ENCODE results near the gene GLT1D1.

GLT1D1 gene

GRCh38 chr12:128856791-128857078 lies 3.5 kb downstream of the GLT1D1 start:
- TF ChIP-seq TAF1 (IDR thresholded peaks at IDR 0.05; ENCODE audit: borderline replicate concordance, insufficient read depth, low read length) (no peak), FOXP2 (optimal IDR thresholded peaks at IDR 0.05; ENCODE audit: borderline replicate concordance, extremely low read depth, extremely low read length, insufficient read depth) (no peak), POLR2AphosphoS5 (IDR thresholded peaks at IDR 0.05; ENCODE audit: low read depth, low read length) (no peak), SIN3A (IDR thresholded peaks at IDR 0.05; ENCODE audit: borderline replicate concordance, insufficient read depth, low read length) (no peak), REST (IDR thresholded peaks at IDR 0.05; ENCODE audit: insufficient read depth in 1 of 2, low read depth in 2 of 2, low read length in 2 of 2) (no peak)

GRCh38 chr12:128857133-128857763 lies 4.0 kb downstream of the GLT1D1 start:
- no peak for TF ChIP-seq POLR2AphosphoS5 (IDR thresholded peaks at IDR 0.05; ENCODE audit: low read depth, low read length)
- TF ChIP-seq REST (IDR thresholded peaks at IDR 0.05; ENCODE audit: insufficient read depth in 1 of 2, low read depth in 2 of 2, low read length in 2 of 2), result no peak
- TF ChIP-seq FOXP2 (optimal IDR thresholded peaks at IDR 0.05; ENCODE audit: borderline replicate concordance, extremely low read depth, extremely low read length, insufficient read depth), result no peak
- TF ChIP-seq SIN3A (IDR thresholded peaks at IDR 0.05; ENCODE audit: borderline replicate concordance, insufficient read depth, low read length), result no peak
- no peak for TF ChIP-seq TAF1 (IDR thresholded peaks at IDR 0.05; ENCODE audit: borderline replicate concordance, insufficient read depth, low read length)

DNA sequence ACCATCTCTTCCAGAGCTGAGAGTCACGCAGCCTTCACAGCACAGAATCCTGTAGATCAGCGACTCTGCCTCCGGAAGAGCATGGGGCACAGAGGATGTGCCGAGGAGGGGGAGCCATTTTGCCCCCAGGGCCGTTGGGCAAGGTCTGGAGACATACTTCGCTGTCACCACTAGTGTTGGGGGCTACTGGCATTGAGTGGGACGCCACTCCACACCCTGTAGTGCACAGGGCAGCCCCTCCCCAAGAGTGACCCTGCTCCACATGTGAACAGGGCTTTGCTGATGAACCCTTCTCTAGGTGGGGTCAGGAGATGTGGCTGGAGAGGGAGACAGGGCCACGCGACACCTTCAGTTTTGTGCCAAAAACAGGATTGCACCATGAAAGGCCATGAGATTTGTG lies 6.0 kb downstream of the GLT1D1 start:
- TF ChIP-seq SIN3A (IDR thresholded peaks at IDR 0.05; ENCODE audit: borderline replicate concordance, insufficient read depth, low read length), result no peak
- TF ChIP-seq POLR2AphosphoS5 (IDR thresholded peaks at IDR 0.05; ENCODE audit: low read depth, low read length), result no peak
- no peak for TF ChIP-seq FOXP2 (optimal IDR thresholded peaks at IDR 0.05; ENCODE audit: borderline replicate concordance, extremely low read depth, extremely low read length, insufficient read depth)
- TF ChIP-seq REST (IDR thresholded peaks at IDR 0.05; ENCODE audit: insufficient read depth in 1 of 2, low read depth in 2 of 2, low read length in 2 of 2), result no peak
- no peak for TF ChIP-seq TAF1 (IDR thresholded peaks at IDR 0.05; ENCODE audit: borderline replicate concordance, insufficient read depth, low read length)

- TF ChIP-seq REST (IDR thresholded peaks at IDR 0.05; ENCODE audit: insufficient read depth in 1 of 2, low read depth in 2 of 2, low read length in 2 of 2), result no peak
- TF ChIP-seq TAF1 (IDR thresholded peaks at IDR 0.05; ENCODE audit: borderline replicate concordance, insufficient read depth, low read length), result no peak
- no peak for TF ChIP-seq SIN3A (IDR thresholded peaks at IDR 0.05; ENCODE audit: borderline replicate concordance, insufficient read depth, low read length)
- no peak for TF ChIP-seq POLR2AphosphoS5 (IDR thresholded peaks at IDR 0.05; ENCODE audit: low read depth, low read length)
These were observed 8.1 kb downstream of the GLT1D1 start for GRCh38 chr12:128861226-128862016.

All from PFSK-1 (cell line).